ENCODE measurements around the gene FCRL4.

- TF ChIP-seq POLR2AphosphoS5 (IDR thresholded peaks at IDR 0.05; ENCODE audit: insufficient read depth, low read depth, low read length) (no peak), CTCF (IDR thresholded peaks at IDR 0.05; ENCODE audit: extremely low read depth in 1 of 2, insufficient read depth in 1 of 2, low read depth in 1 of 2, low read length in 2 of 2) (no peak), GATA2 (IDR thresholded peaks at IDR 0.05; ENCODE audit: insufficient read depth, insufficient read length, low read depth, low read length) (no peak), POLR2A (IDR thresholded peaks at IDR 0.05; ENCODE audit: low read depth, low read length) (no peak), EZH2 (IDR thresholded peaks at IDR 0.05; ENCODE audit: borderline replicate concordance, low read depth, low read length, severe bottlenecking) (no peak)
Measured at GRCh38 chr1:157551694-157552693, 45.9 kb downstream of the FCRL4 start, which contains the start of gene FCRL5.
